H1 (cell line): ENCODE data around the gene TCEAL7. TPM values are rescaled to one million over a fixed set of nuclear protein-coding genes. Genes with fewer than 3 reads are reported as not detected.

ENCODE experiments used
- CTCF ChIA-PET: fragments of 300-600 bp; sonication (Branson Sonifier 250); formaldehyde crosslinking; loops from one replicate; lab custom pipeline; 2021; ENCODE audit not compliant: partially characterized antibody; lab: Charles Lee
- POLR2A ChIA-PET: fragments of 300-600 bp; sonication (Branson Sonifier 250); formaldehyde crosslinking; loops from one replicate; lab custom pipeline; 2021; ENCODE audit warnings: inconsistent platforms; ENCODE audit not compliant: partially characterized antibody; lab: Charles Lee
- DNase-seq, 2 experiments: peaks; one replicate each; pipeline versions ENCODE4 v3.0.0 to v3.0.0-alpha.2; 2010 to 2022; ENCODE audit warnings: low spot score in 2 of 2, low read depth in 1 of 2, mixed read lengths in 1 of 2
- FAIRE-seq: peaks from 2 replicates; lab custom pipeline; 2011; peaks lifted over from hg19 to GRCh38; lab: Jason Lieb, UNC
- H2AFZ ChIP-seq: 2 replicates; pipeline ENCODE4 v1.8.1; 2012; ENCODE audit warnings: low read length, inconsistent platforms
- H2AK5ac ChIP-seq: 2 replicates; pipeline ENCODE4 v1.6.1; 2013; ENCODE audit warnings: low read depth, low read length
- H2BK120ac ChIP-seq: replicated peaks from 2 replicates; pipeline ENCODE3; 2013; ENCODE audit warnings: low read depth, low read length, inconsistent platforms
- H2BK12ac ChIP-seq: 2 replicates; pipeline ENCODE4 v1.6.1; 2013; ENCODE audit warnings: low read depth, low read length
- H2BK15ac ChIP-seq: 2 replicates; pipeline ENCODE4 v1.6.1; 2013; ENCODE audit warnings: low read length
- H2BK20ac ChIP-seq: 2 replicates; pipeline ENCODE4 v1.6.1; 2013; ENCODE audit warnings: low read length
- H2BK5ac ChIP-seq: 2 replicates; pipeline ENCODE4 v1.6.1; 2013; ENCODE audit warnings: low read depth, low read length
- H3K14ac ChIP-seq: 2 replicates; pipeline ENCODE4 v1.6.1; 2013; ENCODE audit warnings: inconsistent platforms; ENCODE audit not compliant: insufficient read length
- H3K18ac ChIP-seq: 2 replicates; pipeline ENCODE4 v1.6.1; 2013; ENCODE audit warnings: low read length; ENCODE audit errors: extremely low read depth
- H3K23ac ChIP-seq: 2 replicates; pipeline ENCODE4 v1.6.1; 2013; ENCODE audit warnings: inconsistent platforms; ENCODE audit not compliant: insufficient read length
- H3K23me2 ChIP-seq: 2 replicates; pipeline ENCODE4 v1.6.1; 2013; ENCODE audit warnings: low read depth, low read length
- H3K27ac ChIP-seq: 2 replicates; pipeline ENCODE4 v1.6.1; 2011; ENCODE audit warnings: low read depth, low read length, inconsistent platforms
- H3K27me3 ChIP-seq, 4 experiments: replicated peaks in 1 of 4; 1 replicate in 1 of 4; 2 replicates in 3 of 4; pipeline versions ENCODE4 v1.6.1 to v1.8.1; 2011 to 2013; ENCODE audit warnings: low read length in 3 of 4, mild to moderate bottlenecking in 3 of 4, inconsistent platforms in 2 of 4, mixed read lengths in 2 of 4, moderate library complexity in 1 of 4; ENCODE audit not compliant: control insufficient read depth in 3 of 4, insufficient read depth in 3 of 4; ENCODE audit errors: extremely low read depth in 1 of 4
- H3K36me3 ChIP-seq, 4 experiments: 2 replicates each; pipeline versions ENCODE4 v1.6.1 to v1.8.1; 2011 to 2013; ENCODE audit warnings: mild to moderate bottlenecking in 4 of 4, low read length in 3 of 4, moderate library complexity in 2 of 4, control low read depth in 1 of 4, inconsistent platforms in 1 of 4; ENCODE audit not compliant: insufficient read depth in 4 of 4, control insufficient read depth in 2 of 4
- H3K4ac ChIP-seq: replicated peaks from 2 replicates; pipeline ENCODE3; 2013; ENCODE audit warnings: low read length, low read depth, mixed read lengths, inconsistent platforms; ENCODE audit not compliant: insufficient read length
- H3K4me1 ChIP-seq, 4 experiments: replicated peaks in 1 of 4; 1 replicate in 1 of 4; 2 replicates in 3 of 4; pipeline versions ENCODE4 v1.6.1 to v1.8.1; 2011 to 2013; ENCODE audit warnings: low read length in 3 of 4, inconsistent platforms in 2 of 4, mixed read lengths in 1 of 4; ENCODE audit not compliant: insufficient read depth in 4 of 4, control insufficient read depth in 3 of 4
- H3K4me2 ChIP-seq, 2 experiments: 2 replicates each; pipeline versions ENCODE4 v1.6.1 to v1.8.1; 2011 to 2013; ENCODE audit warnings: low read depth in 2 of 2, low read length in 2 of 2, control low read depth in 1 of 2, inconsistent platforms in 1 of 2, mild to moderate bottlenecking in 1 of 2; ENCODE audit not compliant: insufficient read depth in 1 of 2
- H3K4me3 ChIP-seq, 4 experiments: fragments of 200-600, 300-600 bp in 1 of 4; sonication (generic), shearing (Covaris generic), sonication (Bioruptor Twin) in 1 of 4; 2 replicates each; pipeline versions ENCODE4 v1.5.1 to v1.8.1; 2011 to 2016; ENCODE audit warnings: low read length in 4 of 4, low read depth in 3 of 4, control low read depth in 2 of 4, inconsistent platforms in 2 of 4, mild to moderate bottlenecking in 2 of 4, mixed read lengths in 1 of 4, moderate library complexity in 1 of 4; ENCODE audit not compliant: insufficient read depth in 2 of 4; ENCODE audit errors: extremely low read depth in 1 of 4
- H3K56ac ChIP-seq: replicated peaks from 2 replicates; pipeline ENCODE3; 2013; ENCODE audit warnings: low read depth, mild to moderate bottlenecking, mixed read lengths, low read length, inconsistent platforms; ENCODE audit not compliant: insufficient read length
- H3K79me1 ChIP-seq: 2 replicates; pipeline ENCODE4 v1.6.1; 2013; ENCODE audit warnings: low read depth, low read length, control low read depth
- H3K79me2 ChIP-seq, 2 experiments: 2 replicates each; pipeline versions ENCODE4 v1.6.1 to v1.8.1; 2012 to 2013; ENCODE audit warnings: low read length in 2 of 2, mild to moderate bottlenecking in 2 of 2, inconsistent platforms in 1 of 2; ENCODE audit not compliant: insufficient read depth in 2 of 2, control insufficient read depth in 1 of 2
- H3K9ac ChIP-seq, 4 experiments: replicated peaks in 1 of 4; 1 replicate in 1 of 4; 2 replicates in 3 of 4; pipeline versions ENCODE4 v1.6.1 to v1.8.1; 2011 to 2013; ENCODE audit warnings: low read depth in 3 of 4, low read length in 3 of 4, control low read depth in 2 of 4, mild to moderate bottlenecking in 2 of 4, moderate library complexity in 2 of 4, inconsistent platforms in 1 of 4; ENCODE audit errors: extremely low read depth in 1 of 4
- H3K9me3 ChIP-seq, 2 experiments: 2 replicates each; pipeline versions ENCODE4 v1.6.1 to v1.8.1; 2012 to 2013; ENCODE audit warnings: mild to moderate bottlenecking in 2 of 2, moderate library complexity in 2 of 2, control low read depth in 1 of 2, inconsistent platforms in 1 of 2, low read depth in 1 of 2, low read length in 1 of 2, mixed read lengths in 1 of 2; ENCODE audit not compliant: insufficient read depth in 2 of 2
- H4K20me1 ChIP-seq, 2 experiments: replicated peaks in 1 of 2; 2 replicates each; pipeline versions ENCODE3 to v1.8.1; 2011 to 2013; ENCODE audit warnings: inconsistent platforms in 2 of 2, low read length in 2 of 2, mild to moderate bottlenecking in 1 of 2; ENCODE audit not compliant: insufficient read depth in 2 of 2, control insufficient read depth in 1 of 2
- H4K5ac ChIP-seq: 2 replicates; pipeline ENCODE4 v1.6.1; 2013; ENCODE audit warnings: low read length, low read depth, mixed read lengths, inconsistent platforms; ENCODE audit not compliant: insufficient read length
- H4K8ac ChIP-seq: 2 replicates; pipeline ENCODE4 v1.8.0; 2013; ENCODE audit warnings: mild to moderate bottlenecking, moderate library complexity, low read length, inconsistent platforms; ENCODE audit not compliant: insufficient read depth; ENCODE audit errors: extremely low read depth
- H4K91ac ChIP-seq: replicated peaks from 2 replicates; pipeline ENCODE3; 2013; ENCODE audit warnings: low read length, mixed read lengths, inconsistent platforms; ENCODE audit not compliant: insufficient read length
- KDM1A ChIP-seq: fragments of 200-600, 300-600 bp; sonication (generic); IDR thresholded peaks from 2 replicates; pipeline ENCODE4 v1.7.1; 2016; ENCODE audit warnings: mild to moderate bottlenecking, low read length, borderline replicate concordance
- POLR2A ChIP-seq, 2 experiments: IDR thresholded peaks; 1 replicate in 1 of 2; 2 replicates in 1 of 2; pipeline ENCODE4 v1.6.1; 2011; ENCODE audit warnings: low read depth in 2 of 2, low read length in 2 of 2, mild to moderate bottlenecking in 2 of 2; ENCODE audit errors: control extremely low read depth in 1 of 2
- TBP ChIP-seq: IDR thresholded peaks from 2 replicates; pipeline ENCODE4 v1.6.1; 2011; ENCODE audit warnings: low read depth, low read length, improper control_type of control experiment
- WGBS, 2 experiments: shearing (Covaris generic) in 1 of 2; methylation state at CpG; one replicate each; pipeline versions ENCODE4 v1.1.6 to v1.1.7; 2013 to 2015; ENCODE audit warnings: low lambda C conversion rate in 2 of 2, mixed read lengths in 2 of 2, inconsistent platforms in 1 of 2, low coverage in 1 of 2, missing lambda C conversion rate in 1 of 2; ENCODE audit not compliant: insufficient replicate concordance in 2 of 2, insufficient coverage in 1 of 2, insufficient read length in 1 of 2; ENCODE audit errors: extremely low coverage in 1 of 2, missing lambda C conversion rate in 1 of 2; 5-methylcytosine and 5-hydroxymethylcytosine counted together
- polyA plus RNA-seq, 7 experiments: library from polyadenylated mRNA; depleted of rRNA in 3 of 7; stranded (reverse) in 5 of 7; unstranded in 2 of 7; fragments of >200 nt in 5 of 7; fragments of 200-250 nt in 2 of 7; gene quantifications; 1 replicate in 5 of 7; 2 replicates in 1 of 7; 4 replicates in 1 of 7; pipeline versions ENCODE4 v1.2.1 to v1.2.3, GENCODE V29; 2011 to 2013; ENCODE audit warnings: missing spikeins in 2 of 7, mixed read lengths in 2 of 7
- total RNA-seq: library from RNA; stranded (reverse); fragmentation: NEBNext Ultra II Directional; extraction: Animal tissue kit (Norgen Biotek cat#: 25700); gene quantifications from 2 replicates; pipeline ENCODE4 v1.2.1, GENCODE V29; 2021

TCEAL7 gene
- total and polyA plus RNA-seq, 2 of the 8 experiments (the other 6 are each of a cell fraction or from before 2014, with no cell fraction given), result 7.9 to 11.6 TPM

DNA sequence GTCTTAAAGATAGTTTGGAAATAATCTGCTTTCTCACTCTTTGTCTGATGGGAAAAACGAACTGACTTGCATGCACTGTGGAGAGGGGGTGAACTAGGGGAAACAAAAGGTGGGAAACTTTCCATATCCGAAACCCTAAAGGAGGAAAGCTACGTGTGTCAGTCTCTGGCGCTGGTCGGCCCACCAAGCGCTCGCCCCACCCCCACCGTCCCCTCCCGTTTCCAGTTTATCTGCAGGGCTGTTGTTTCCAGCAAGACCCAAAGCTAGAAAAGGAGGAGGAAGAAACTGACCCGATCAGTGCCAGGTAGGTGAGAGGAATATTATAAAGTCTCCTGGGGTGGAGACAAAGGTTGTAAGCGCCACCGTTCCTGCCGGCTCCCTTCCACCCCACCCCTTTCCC is 26.8 kb downstream of the TCEAL7 start:
- Histone ChIP-seq H2BK5ac (no peak overlapping the region), H3K56ac (no peak overlapping the region), H3K4me1 (no peaks in the 10 kb centered on the region), H2AK5ac (no peak overlapping the region), H3K23me2 (no peaks in the 10 kb centered on the region; the same call in 1 of the 2 replicates), H4K20me1 (no peaks in the 10 kb centered on the region), H3K23ac (no peak overlapping the region), H3K79me1 (no peaks in the 10 kb centered on the region), H3K4ac (no peak overlapping the region), H3K14ac (no peak overlapping the region), H3K27ac (peak overlapping the region; percentile 70; the same call in 1 of the 2 replicates), H3K9ac (peak overlapping the region; percentile 34 to 71 (median 54)), H3K18ac (peak overlapping the region; percentile 32; the same call in 1 of the 2 replicates), H4K8ac (peak overlapping the region; percentile 31; the same call in 1 of the 2 replicates), H3K36me3 (peaks cover 0 to 9% (median 0%) of the 10 kb centered on the region in 4 experiments; a peak in 1 of 8 replicates), H2BK120ac (no peak overlapping the region), H2BK12ac (no peak overlapping the region), H2BK20ac (no peak overlapping the region), H2BK15ac (no peak overlapping the region), H2AFZ (no peak overlapping the region), H4K5ac (no peak overlapping the region), H3K9me3 (no peaks in the 10 kb centered on the region), H4K91ac (no peak overlapping the region), H3K79me2 (peaks cover 0 to 5% of the 10 kb centered on the region in 2 experiments; a peak in 1 of 4 replicates), H3K27me3 (no peaks in the 10 kb centered on the region), H3K4me2 (peak overlapping the region; percentile 64 to 74), H3K4me3 (peak overlapping the region; percentile 72 to 94 (median 81))
- TF ChIP-seq KDM1A (no peak), POLR2A (IDR thresholded peaks at IDR 0.05; ENCODE audit: control extremely low read depth in 1 of 2, low read depth in 2 of 2, low read length in 2 of 2) (peak in 1 of 2 experiments; percentile 17; a peak in 1 of 3 replicates), TBP (0 out of 2 replicates have a peak, but pooled peaks have one; percentile 0)
- CTCF ChIA-PET, result interaction anchor here (1.2 kb wide), 1 partner anchor 19 kb away, joined by 6 read pairs; no protein-coding TSS in a partner anchor
- FAIRE-seq (no peak), DNase-seq (no peak)
- POLR2A ChIA-PET, result interaction anchor here (1.0 to 3.1 kb wide), 9 partner anchors 9 to 105 kb away, joined by 3 to 30 read pairs (median 5); partner anchors contain the start of genes BEX2, BEX3 and TCEAL7
- 0% methylated on average over 1 of the region's 13 CpGs; no CpG with 5 or more reads in 1 of the 2 experiments for WGBS, 2 experiments
